ENCODE data around the gene APOOL.

The APOOL gene

GRCh38 chrX:85113746-85114145 lies 110.1 kb downstream of the APOOL start:
- TF ChIP-seq SIN3A (IDR thresholded peaks at IDR 0.05; ENCODE audit: borderline replicate concordance, insufficient read depth, low read length) = no peak
- no peak for TF ChIP-seq FOXP2 (optimal IDR thresholded peaks at IDR 0.05; ENCODE audit: borderline replicate concordance, extremely low read depth, extremely low read length, insufficient read depth)
- TF ChIP-seq TAF1 (IDR thresholded peaks at IDR 0.05; ENCODE audit: borderline replicate concordance, insufficient read depth, low read length) = no peak
- TF ChIP-seq REST (IDR thresholded peaks at IDR 0.05; ENCODE audit: insufficient read depth in 1 of 2, low read depth in 2 of 2, low read length in 2 of 2) = no peak
- TF ChIP-seq POLR2AphosphoS5 (IDR thresholded peaks at IDR 0.05; ENCODE audit: low read depth, low read length) = no peak

GRCh38 chrX:85114171-85114570 lies 110.5 kb downstream of the APOOL start:
- no peak for TF ChIP-seq FOXP2 (optimal IDR thresholded peaks at IDR 0.05; ENCODE audit: borderline replicate concordance, extremely low read depth, extremely low read length, insufficient read depth)
- TF ChIP-seq TAF1 (IDR thresholded peaks at IDR 0.05; ENCODE audit: borderline replicate concordance, insufficient read depth, low read length) = no peak
- no peak for TF ChIP-seq SIN3A (IDR thresholded peaks at IDR 0.05; ENCODE audit: borderline replicate concordance, insufficient read depth, low read length)
- TF ChIP-seq POLR2AphosphoS5 (IDR thresholded peaks at IDR 0.05; ENCODE audit: low read depth, low read length) = no peak
- TF ChIP-seq REST (IDR thresholded peaks at IDR 0.05; ENCODE audit: insufficient read depth in 1 of 2, low read depth in 2 of 2, low read length in 2 of 2) = no peak

- no peak for TF ChIP-seq SIN3A (IDR thresholded peaks at IDR 0.05; ENCODE audit: borderline replicate concordance, insufficient read depth, low read length)
- no peak for TF ChIP-seq TAF1 (IDR thresholded peaks at IDR 0.05; ENCODE audit: borderline replicate concordance, insufficient read depth, low read length)
- no peak for TF ChIP-seq FOXP2 (optimal IDR thresholded peaks at IDR 0.05; ENCODE audit: borderline replicate concordance, extremely low read depth, extremely low read length, insufficient read depth)
- TF ChIP-seq POLR2AphosphoS5 (IDR thresholded peaks at IDR 0.05; ENCODE audit: low read depth, low read length) = no peak
- TF ChIP-seq REST (IDR thresholded peaks at IDR 0.05; ENCODE audit: insufficient read depth in 1 of 2, low read depth in 2 of 2, low read length in 2 of 2) = no peak
These were observed 111.1 kb downstream of the APOOL start for GRCh38 chrX:85114776-85115175.

GRCh38 chrX:85115252-85115651 lies 111.6 kb downstream of the APOOL start:
- TF ChIP-seq TAF1 (IDR thresholded peaks at IDR 0.05; ENCODE audit: borderline replicate concordance, insufficient read depth, low read length) = no peak
- TF ChIP-seq FOXP2 (optimal IDR thresholded peaks at IDR 0.05; ENCODE audit: borderline replicate concordance, extremely low read depth, extremely low read length, insufficient read depth) = no peak
- TF ChIP-seq REST (IDR thresholded peaks at IDR 0.05; ENCODE audit: insufficient read depth in 1 of 2, low read depth in 2 of 2, low read length in 2 of 2) = no peak
- no peak for TF ChIP-seq POLR2AphosphoS5 (IDR thresholded peaks at IDR 0.05; ENCODE audit: low read depth, low read length)
- no peak for TF ChIP-seq SIN3A (IDR thresholded peaks at IDR 0.05; ENCODE audit: borderline replicate concordance, insufficient read depth, low read length)

- TF ChIP-seq REST (IDR thresholded peaks at IDR 0.05; ENCODE audit: insufficient read depth in 1 of 2, low read depth in 2 of 2, low read length in 2 of 2) = no peak
- TF ChIP-seq SIN3A (IDR thresholded peaks at IDR 0.05; ENCODE audit: borderline replicate concordance, insufficient read depth, low read length) = no peak
- TF ChIP-seq TAF1 (IDR thresholded peaks at IDR 0.05; ENCODE audit: borderline replicate concordance, insufficient read depth, low read length) = no peak
- TF ChIP-seq POLR2AphosphoS5 (IDR thresholded peaks at IDR 0.05; ENCODE audit: low read depth, low read length) = no peak
- TF ChIP-seq FOXP2 (optimal IDR thresholded peaks at IDR 0.05; ENCODE audit: borderline replicate concordance, extremely low read depth, extremely low read length, insufficient read depth) = no peak
These were observed 132.7 kb downstream of the APOOL start for GRCh38 chrX:85136409-85136808.
